Astrocyte of the cerebellum (primary cell): ENCODE results near the gene MYO16.

Experiments
- DNase-seq: peaks from one replicate; pipeline ENCODE4 v3.0.0-alpha.2; 2011; ENCODE audit warnings: low read depth
- H3K4me3 ChIP-seq: 2 replicates; pipeline ENCODE4 v1.5.1; 2011; ENCODE audit warnings: mild to moderate bottlenecking, low read depth, low read length, moderate library complexity
- in situ Hi-C: cut with HindIII; loops from 2 replicates; pipeline ENCODE4 v1.10.0; 2017; ENCODE audit warnings: low sequenced_read_pairs
- TF ChIP-seq, protein P1 (sequence below): IDR thresholded peaks from 2 replicates; pipeline ENCODE4 v1.5.1; 2012; ENCODE audit warnings: low read length, low read depth, moderate library complexity, mild to moderate bottlenecking; ENCODE audit errors: missing control alignments

Gene MYO16

DNA sequence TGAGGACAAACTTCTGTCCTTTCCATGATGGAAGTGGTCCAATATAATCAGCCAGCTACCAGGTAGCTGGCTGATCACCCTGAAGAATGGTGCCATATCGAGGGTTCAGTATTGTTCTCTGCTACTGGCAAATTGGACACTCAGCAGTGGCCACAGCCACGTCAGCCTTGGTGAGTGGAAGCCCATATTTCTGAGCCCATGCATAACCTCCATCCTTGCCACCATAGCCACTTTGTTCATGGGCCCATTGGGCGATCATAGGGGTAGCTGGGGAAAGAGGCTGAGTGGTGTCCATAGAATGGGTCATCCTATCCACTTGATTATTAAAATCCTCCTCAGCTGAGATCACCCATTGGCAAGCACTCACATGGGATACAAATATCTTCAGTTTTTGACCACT lies 591.2 kb downstream of the MYO16 start:
- no peak overlapping the region for H3K4me3 ChIP-seq
- DNase-seq, result no peak
- TF ChIP-seq, protein P1, sequence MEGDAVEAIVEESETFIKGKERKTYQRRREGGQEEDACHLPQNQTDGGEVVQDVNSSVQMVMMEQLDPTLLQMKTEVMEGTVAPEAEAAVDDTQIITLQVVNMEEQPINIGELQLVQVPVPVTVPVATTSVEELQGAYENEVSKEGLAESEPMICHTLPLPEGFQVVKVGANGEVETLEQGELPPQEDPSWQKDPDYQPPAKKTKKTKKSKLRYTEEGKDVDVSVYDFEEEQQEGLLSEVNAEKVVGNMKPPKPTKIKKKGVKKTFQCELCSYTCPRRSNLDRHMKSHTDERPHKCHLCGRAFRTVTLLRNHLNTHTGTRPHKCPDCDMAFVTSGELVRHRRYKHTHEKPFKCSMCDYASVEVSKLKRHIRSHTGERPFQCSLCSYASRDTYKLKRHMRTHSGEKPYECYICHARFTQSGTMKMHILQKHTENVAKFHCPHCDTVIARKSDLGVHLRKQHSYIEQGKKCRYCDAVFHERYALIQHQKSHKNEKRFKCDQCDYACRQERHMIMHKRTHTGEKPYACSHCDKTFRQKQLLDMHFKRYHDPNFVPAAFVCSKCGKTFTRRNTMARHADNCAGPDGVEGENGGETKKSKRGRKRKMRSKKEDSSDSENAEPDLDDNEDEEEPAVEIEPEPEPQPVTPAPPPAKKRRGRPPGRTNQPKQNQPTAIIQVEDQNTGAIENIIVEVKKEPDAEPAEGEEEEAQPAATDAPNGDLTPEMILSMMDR, result no peak
- in situ Hi-C loops, result no loop called here

DNA sequence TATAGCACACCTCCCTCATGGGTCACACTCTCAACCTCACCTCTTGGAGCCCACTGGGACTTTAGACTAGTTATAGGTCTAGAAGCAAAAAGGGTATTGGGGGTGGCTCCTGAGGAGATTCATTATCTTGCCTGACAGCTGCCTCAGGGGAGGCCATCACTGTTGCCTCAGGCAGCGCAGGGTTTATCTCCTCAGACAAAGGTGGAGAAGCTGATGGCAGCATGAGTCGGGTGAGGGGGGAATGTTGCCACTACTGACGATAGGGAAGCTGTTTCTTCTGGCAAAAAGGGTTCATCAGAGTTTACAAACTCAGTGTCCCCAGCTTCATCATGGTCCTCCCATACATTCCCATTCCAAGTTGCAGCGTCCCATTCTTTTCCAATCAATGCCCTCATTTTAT lies 594.6 kb downstream of the MYO16 start:
- DNase-seq, result no peak
- TF ChIP-seq, protein P1, result no peak
- in situ Hi-C loops, result no loop called here
- H3K4me3 ChIP-seq, result no peak overlapping the region

DNA sequence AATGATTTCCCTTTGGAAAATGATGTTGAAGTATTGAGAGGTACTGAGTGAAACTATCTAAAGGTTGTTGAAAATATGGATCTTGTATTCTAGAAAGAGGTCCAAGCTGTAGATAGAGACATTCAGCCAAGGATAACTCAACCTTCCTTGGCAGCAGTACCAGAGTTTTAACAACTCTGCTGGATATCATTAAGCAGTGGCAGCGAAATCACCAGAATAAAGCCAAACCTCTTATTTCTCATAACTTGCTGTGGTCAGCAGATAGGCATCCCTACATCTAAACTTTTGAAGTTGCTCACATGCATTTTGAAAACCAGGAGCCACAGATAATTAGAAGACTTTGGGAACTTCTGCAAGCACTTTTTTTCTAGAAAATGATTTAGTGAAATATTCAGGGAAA lies 597.2 kb downstream of the MYO16 start:
- in situ Hi-C loops, result no loop called here
- peak; percentile 68 for DNase-seq
- TF ChIP-seq, protein P1, result no peak
- no peak overlapping the region for H3K4me3 ChIP-seq

DNA sequence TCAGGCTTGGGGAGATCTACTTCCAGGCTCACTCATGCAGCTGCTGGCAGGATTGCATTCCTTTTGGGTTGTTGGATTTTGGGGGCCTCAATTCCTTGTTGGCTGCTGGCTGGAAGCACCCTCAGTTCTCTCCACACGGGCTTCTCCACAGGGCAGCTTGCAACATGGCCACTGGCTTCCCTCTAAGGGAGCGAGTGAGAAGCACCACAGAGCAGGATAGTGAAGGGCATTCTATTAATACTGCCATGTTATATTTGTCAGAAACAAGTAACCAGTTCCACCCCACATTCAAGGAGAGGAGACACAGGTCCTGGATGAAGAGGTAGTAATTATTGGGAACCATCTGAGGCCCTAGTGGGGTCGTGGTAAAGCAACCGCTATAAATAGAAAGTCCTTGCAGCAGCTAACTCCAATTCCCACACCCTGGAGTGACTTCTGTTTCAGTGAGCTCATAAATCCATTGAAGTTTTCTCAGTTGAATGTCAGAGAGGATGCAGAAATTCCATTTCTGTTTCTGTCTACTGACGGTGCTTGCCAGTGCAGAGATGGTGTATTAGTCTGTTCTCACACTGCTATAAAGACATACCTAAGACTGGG lies 598.0 kb downstream of the MYO16 start:
- in situ Hi-C loops, result no loop called here
- TF ChIP-seq, protein P1, result no peak
- no peak overlapping the region for H3K4me3 ChIP-seq
- DNase-seq, result no peak

DNA sequence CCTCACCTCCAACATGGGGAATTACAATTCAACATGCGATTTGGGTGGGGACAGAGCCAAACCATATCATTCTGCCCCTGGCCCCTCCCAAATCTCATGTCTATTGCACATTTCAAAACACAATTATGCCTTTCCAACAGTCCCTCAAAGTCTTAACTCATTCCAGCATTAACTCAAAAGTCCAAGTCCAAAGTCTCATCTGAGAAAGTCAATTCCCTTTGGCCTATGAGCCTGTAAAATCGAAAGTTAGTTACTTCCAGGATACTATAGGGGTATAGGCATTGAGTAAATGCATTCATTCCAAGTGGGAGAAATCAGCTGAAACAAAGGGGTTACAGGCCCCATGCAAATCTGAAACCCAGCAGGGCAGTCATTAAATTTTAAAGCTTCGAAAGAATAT lies 598.8 kb downstream of the MYO16 start:
- TF ChIP-seq, protein P1, result no peak
- in situ Hi-C loops, result no loop called here
- DNase-seq, result no peak
- no peak overlapping the region for H3K4me3 ChIP-seq

DNA sequence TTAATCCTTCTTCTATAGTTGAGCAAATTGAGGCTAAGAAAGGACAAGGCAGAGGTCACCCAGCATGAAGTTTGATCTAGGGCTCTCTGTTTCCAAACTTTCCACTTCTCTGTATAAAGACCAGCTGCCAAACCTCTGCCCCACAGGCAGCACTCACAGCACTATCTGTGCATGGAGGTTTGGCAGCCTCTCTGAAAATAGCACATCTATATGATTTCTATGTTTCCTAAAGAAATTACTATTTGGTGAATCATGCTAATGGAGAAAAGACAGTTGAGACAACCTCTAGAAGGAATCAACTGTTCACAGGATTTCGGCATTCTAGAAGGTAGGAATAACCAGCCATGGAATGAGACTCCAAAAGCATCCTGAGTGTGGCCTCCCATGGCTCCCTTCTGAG lies 602.5 kb downstream of the MYO16 start:
- TF ChIP-seq, protein P1, result no peak
- no peak for DNase-seq
- no peak overlapping the region for H3K4me3 ChIP-seq
- in situ Hi-C loops, result no loop called here
